GM21526 (cell line): ENCODE data around the gene SEH1L.

Source experiments
- ATAC-seq: cut with Tn5 transposase; IDR thresholded peaks from one replicate; pipeline ENCODE4 v1.9.1; 2021; ENCODE audit warnings: moderate library complexity; ENCODE audit not compliant: unreplicated experiment, low FRiP score

The SEH1L gene

DNA sequence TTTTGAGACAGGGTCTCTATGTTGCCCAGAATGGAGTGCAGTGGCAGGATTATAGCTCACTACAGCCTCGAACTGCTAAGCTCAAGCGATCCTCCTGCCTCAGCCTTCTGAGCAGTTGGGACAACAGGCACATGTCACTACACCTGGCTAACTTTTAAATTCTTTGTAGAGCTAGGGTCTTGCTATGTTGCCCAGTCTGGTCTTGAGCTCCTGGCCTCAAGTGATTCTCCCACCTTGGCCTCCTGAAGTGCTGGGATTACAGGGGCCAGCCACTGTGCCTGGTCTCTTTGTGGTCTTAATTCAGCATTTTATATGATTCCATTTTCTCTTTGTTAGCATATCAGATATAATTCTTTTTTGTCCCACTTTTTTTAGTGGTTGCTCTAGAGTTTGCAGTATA is 77.4 kb downstream of the SEH1L start:
- no peak for ATAC-seq

- ATAC-seq = no peak
Observed at GRCh38 chr18:13026583-13027270, 78.9 kb downstream of the SEH1L start.

DNA sequence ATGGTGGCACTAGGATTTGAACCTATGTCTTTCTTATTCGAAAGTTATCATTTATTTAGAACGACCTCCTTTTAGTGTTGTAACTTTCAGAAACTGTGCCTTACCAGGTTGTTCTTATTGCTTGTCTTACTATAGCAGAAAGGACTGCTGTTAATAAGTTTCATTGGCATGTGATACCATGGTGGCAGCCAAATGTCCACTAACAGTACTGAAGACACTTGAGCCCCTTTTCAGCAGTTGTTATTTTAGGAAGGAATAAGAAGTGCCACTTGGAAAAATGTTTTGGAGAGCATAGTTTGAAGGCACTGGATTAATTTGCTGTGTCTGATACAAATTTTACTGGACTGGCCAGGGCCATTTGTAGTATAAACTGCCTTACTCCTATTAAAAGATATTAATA is 81.1 kb downstream of the SEH1L start:
- no peak for ATAC-seq

- no peak for ATAC-seq
Observed at GRCh38 chr18:13032173-13032572, 84.4 kb downstream of the SEH1L start.

GRCh38 chr18:13035249-13035914 is 87.6 kb downstream of the SEH1L start:
- ATAC-seq = no peak

DNA sequence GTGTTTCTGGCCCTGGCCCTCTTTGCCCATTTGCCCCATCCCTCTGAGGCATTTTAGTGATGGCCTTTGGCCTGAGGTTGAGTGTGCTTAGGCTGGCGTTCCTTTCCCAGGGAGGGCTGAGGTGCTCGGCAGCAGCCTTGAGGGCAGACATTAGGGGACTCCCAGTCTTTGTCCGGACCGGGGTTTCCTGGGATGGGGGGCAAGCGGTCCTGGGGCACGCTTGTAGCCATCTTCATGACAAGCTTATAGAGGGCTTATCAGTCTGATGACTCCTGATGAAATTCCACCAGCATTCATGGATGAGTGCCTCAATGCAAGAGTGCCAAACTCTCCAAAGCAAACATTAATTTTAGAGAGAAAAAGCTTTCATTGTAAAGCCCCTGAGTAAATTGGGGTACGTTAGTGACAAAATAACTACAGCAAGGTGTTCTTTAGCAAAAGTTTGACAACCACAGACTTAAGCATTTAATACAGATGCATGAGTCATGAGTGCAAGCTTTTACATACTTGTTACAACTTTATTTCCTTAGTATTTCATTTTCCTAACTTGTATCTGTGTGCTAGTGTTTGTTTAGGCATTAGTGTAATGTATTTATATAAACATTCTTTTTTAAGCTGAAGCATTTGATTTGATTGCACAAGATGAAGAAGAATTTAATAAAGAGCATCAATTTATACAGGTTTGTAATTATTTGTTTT is 89.0 kb downstream of the SEH1L start:
- no peak for ATAC-seq
